Measurements from ENCODE around the gene SPINT3.

The SPINT3 gene

GRCh38 chr20:45523821-45524220 is 8.4 kb upstream of the SPINT3 start:
- no peak for DNase-seq (ENCODE audit: low read depth)
- no peak for TF ChIP-seq CTCF (IDR thresholded peaks at IDR 0.05; ENCODE audit: low read depth, low read length, missing control alignments)
- no peak overlapping the region for H3K4me3 ChIP-seq (ENCODE audit: low read depth, low read length)
- in situ Hi-C loops (cut with HindIII; ENCODE audit: low sequenced_read_pairs): no loop called here

- in situ Hi-C loops (cut with HindIII; ENCODE audit: low sequenced_read_pairs): no loop called here
- H3K4me3 ChIP-seq (ENCODE audit: low read depth, low read length): no peak overlapping the region
- DNase-seq (ENCODE audit: low read depth): no peak
- no peak for TF ChIP-seq CTCF (IDR thresholded peaks at IDR 0.05; ENCODE audit: low read depth, low read length, missing control alignments)
These were observed 2.9 kb upstream of the SPINT3 start for GRCh38 chr20:45518282-45518681.

- DNase-seq (ENCODE audit: low read depth): no peak
- H3K4me3 ChIP-seq (ENCODE audit: low read depth, low read length): no peak overlapping the region
- in situ Hi-C loops (cut with HindIII; ENCODE audit: low sequenced_read_pairs): no loop called here
- no peak for TF ChIP-seq CTCF (IDR thresholded peaks at IDR 0.05; ENCODE audit: low read depth, low read length, missing control alignments)
These were observed 5.1 kb downstream of the SPINT3 start for GRCh38 chr20:45510242-45510862.

GRCh38 chr20:45509091-45509490 is 6.3 kb downstream of the SPINT3 start:
- in situ Hi-C loops (cut with HindIII; ENCODE audit: low sequenced_read_pairs): no loop called here
- no peak overlapping the region for H3K4me3 ChIP-seq (ENCODE audit: low read depth, low read length)
- TF ChIP-seq CTCF (IDR thresholded peaks at IDR 0.05; ENCODE audit: low read depth, low read length, missing control alignments): no peak
- no peak for DNase-seq (ENCODE audit: low read depth)

- no peak overlapping the region for H3K4me3 ChIP-seq (ENCODE audit: low read depth, low read length)
- TF ChIP-seq CTCF (IDR thresholded peaks at IDR 0.05; ENCODE audit: low read depth, low read length, missing control alignments): no peak
- no peak for DNase-seq (ENCODE audit: low read depth)
- in situ Hi-C loops (cut with HindIII; ENCODE audit: low sequenced_read_pairs): no loop called here
These were observed 7.1 kb downstream of the SPINT3 start for GRCh38 chr20:45508068-45508886.

- no peak for DNase-seq (ENCODE audit: low read depth)
- TF ChIP-seq CTCF (IDR thresholded peaks at IDR 0.05; ENCODE audit: low read depth, low read length, missing control alignments): no peak
- no peak overlapping the region for H3K4me3 ChIP-seq (ENCODE audit: low read depth, low read length)
- in situ Hi-C loops (cut with HindIII; ENCODE audit: low sequenced_read_pairs): no loop called here
These were observed 8.2 kb downstream of the SPINT3 start for GRCh38 chr20:45507011-45507820.

Data from astrocyte of the cerebellum (primary cell).